CD4-positive, alpha-beta T cell treated with Interleukin-1 beta for 1 hour (primary cell): ENCODE measurements around the gene RSAD1.

Experiments
- DNase-seq, 2 donors: peaks; one replicate each; pipeline ENCODE4 v3.0.0-alpha.2; 2020 to 2022

RSAD1 gene

DNA sequence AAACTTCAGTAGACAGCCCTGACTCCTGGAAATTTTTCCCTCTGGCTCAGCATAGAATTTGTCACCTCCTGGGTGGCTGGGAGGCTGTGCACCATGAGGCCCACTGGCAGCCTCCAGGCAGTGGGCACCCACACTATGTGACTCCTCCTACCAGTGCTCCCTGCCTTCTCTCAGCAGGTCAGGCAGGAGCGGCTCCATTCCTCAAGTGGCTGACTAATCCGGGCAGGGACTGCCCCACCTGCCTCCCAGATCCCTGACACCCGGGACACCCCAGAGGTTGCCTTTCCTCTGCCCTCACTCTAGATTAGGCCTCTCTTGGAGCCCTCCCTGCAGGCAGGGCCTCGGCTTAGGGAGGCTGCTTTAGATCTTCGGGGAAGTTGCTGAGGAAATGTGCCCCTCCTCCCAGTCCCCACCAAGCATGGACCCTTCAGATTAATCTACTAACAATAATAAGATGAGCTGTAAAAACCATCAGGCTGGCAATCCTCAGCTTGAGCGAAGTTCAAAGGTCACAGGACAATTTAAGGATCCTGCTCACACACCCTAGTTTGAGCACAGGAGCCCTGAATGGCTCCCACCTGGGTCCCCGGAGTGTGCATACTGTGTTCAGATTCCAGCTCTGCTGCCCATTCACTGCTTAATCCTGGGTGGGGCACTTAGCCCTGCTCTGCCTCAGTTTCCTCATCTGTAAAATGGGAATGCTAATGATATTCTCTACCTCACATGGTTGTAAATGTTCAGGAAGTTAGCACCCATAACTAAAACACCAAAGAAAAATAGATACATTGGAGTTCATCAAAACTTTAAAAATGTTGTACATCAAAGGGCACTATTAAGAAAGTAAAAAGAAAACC, 19.6 kb downstream of the RSAD1 start:
- no peak for DNase-seq

DNA sequence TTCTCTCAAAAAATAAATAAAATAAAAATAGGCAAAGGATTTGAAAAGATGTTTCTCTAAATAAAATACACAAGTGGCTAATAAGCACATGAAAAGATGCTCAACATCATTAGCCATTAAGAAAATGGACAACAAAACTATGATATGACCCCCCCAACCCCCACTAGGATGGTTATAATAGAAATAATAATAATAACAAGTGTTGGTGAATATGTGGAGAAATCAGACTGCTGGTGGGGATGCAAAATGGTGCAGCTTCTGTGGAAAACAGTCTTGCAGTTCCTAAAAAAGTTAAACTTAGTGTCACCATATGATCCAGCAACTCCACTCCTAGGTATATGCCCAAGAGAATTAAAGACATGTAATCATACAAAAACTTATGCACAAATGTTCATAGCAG, 20.6 kb downstream of the RSAD1 start:
- DNase-seq = no peak

- no peak for DNase-seq
These were observed 21.1 kb downstream of the RSAD1 start for GRCh38 chr17:50499721-50500120.

DNA sequence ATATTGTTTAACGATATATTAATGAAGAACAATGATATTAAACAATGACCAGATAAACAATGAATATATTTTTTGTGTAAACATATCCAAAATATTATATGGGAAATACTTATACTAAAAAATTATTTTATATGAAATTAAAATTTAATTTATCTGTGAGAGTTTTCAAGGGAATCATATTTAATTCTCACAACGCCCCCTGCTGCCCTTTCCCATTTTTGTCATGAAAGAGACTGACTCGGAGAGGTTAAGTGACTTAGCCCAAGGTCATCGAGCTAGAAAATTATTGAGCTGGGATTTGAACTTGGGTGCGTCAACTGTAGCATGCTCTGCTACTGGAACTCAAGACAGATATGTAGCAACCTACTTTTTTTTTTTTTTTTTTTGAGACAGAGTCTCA, 22.4 kb downstream of the RSAD1 start:
- peak; percentile 10 to 39 for DNase-seq

DNA sequence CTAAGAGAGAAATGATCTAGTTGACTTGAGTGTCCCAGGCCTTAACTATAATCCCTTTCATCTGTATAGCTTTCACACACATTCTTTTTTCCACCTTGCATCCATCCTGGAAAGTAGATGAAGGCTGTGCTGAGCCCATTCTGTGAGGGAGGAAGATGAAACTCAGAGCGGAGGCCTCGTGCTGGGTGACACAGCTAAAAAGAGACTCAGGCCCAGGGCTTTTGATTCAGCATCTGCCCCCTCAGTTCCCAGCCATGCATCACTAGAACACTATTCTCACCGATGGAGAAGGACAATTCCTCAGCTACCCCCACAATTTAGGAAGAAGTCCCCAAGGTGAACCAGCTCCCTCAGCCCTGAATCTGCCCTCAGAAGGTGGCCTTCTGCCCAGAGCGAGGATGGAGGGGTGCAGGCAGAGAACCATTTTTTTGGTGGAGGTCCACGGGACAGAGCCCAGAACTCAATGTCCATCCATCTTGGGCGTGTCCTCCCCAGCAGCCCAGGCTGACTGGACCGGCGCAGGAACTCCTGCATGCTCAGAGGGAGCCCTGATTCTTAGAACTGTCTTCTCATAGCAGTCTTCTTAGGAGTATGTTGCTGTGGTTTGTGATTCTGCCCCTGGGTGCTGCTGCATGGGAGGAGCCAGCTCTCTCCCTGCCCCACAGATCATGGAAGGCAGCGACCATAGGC, 23.8 kb downstream of the RSAD1 start:
- DNase-seq = no peak

DNA sequence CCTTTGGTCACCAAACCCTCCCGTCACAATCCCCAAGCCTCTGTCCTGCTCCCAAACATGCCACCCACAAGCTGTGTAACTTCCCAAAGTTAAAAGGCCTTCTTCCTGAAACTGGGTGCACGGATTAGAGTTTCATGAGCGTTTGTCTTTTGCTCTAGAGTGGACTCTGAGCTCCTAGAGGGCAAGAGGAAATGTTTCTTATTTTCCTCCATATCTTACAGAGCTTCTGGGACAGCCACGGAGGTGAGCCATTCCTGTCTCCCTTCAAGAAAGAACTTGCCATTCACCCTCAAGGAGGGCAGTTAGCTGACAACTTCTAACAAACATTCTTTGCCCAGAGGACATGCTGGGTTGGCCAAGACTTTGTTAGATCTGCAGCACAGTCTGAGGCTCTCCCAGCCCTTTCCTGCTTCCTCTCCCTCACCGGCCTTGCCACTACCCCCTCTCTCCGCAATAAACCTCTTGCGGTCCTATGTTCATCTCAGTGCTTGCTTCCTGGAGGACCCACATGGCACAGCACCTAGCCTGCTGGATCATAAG, 27.0 kb downstream of the RSAD1 start:
- DNase-seq = no peak

DNA sequence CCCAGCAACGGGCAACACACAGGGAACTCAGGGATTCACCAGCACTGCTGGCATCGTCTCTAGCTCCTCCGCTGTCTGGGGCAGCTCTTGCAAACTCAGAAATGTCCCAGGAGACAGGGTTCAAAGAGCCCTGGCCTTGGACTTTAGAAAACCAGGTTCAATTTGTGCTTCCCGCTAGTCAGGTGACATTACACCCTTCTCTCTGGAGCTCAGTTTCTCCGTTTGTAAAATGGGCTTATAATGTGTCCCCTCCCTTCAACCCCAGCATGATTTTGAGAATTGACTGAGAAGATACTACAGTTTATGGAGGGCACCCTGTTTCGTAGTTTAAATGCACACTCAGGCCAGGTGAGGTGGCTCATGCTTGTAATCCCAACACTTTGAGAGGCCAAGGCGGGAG, 27.6 kb downstream of the RSAD1 start:
- no peak for DNase-seq

- peak; percentile 80 to 89 for DNase-seq
These were observed 29.4 kb downstream of the RSAD1 start, which contains the start of gene MYCBPAP for GRCh38 chr17:50507871-50508572. Gene MYCBPAP (plus strand): TSS chr17:50508439. CDS start chr17:50508675, 236 bp downstream.

- DNase-seq = no peak
These were observed 30.2 kb downstream of the RSAD1 start for GRCh38 chr17:50508573-50509460.

- peak; percentile 54 to 71 for DNase-seq
These were observed 32.4 kb downstream of the RSAD1 start for GRCh38 chr17:50511058-50511457.

GRCh38 chr17:50513495-50513894, 34.8 kb downstream of the RSAD1 start:
- DNase-seq = no peak

- DNase-seq = no peak
These were observed 35.7 kb downstream of the RSAD1 start for GRCh38 chr17:50514388-50514787.

DNA sequence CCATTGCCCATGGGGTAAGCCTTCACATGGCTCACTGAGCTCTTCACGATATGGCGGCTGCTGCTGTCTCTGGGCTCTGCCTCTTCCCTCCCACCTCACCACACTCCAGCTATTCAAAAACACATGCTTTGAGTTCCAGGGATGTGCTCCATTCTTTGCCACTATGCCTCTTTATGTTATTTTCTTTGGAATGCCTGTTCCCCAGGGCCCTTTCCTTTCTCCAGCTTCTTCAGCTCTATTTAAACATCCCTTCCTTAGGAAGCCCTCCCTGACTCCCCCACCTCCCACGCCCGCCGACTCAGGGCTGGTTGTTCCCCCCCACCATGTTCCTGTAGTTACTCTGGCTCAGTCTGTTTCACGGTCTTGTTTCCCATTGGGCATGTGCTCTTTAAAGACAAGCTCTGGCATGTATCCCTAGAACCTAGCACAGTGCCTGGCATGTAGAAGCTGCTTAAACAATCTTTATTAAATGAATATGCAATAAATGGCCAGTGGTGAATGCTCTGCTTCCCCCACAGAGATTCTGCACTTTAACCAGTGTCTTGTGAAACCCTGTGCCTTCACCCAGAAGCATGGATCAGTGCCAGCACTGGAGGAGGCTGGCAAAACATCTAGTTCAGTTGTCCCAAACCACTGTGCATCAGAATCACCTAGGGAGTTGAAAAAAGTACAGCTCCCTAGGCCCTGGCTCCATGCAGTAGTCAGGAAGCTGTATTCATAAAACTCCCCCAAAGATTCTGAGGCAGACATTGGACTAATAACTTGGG, 36.5 kb downstream of the RSAD1 start:
- no peak for DNase-seq

- DNase-seq = no peak
These were observed 38.4 kb downstream of the RSAD1 start for GRCh38 chr17:50517011-50517410.

DNA sequence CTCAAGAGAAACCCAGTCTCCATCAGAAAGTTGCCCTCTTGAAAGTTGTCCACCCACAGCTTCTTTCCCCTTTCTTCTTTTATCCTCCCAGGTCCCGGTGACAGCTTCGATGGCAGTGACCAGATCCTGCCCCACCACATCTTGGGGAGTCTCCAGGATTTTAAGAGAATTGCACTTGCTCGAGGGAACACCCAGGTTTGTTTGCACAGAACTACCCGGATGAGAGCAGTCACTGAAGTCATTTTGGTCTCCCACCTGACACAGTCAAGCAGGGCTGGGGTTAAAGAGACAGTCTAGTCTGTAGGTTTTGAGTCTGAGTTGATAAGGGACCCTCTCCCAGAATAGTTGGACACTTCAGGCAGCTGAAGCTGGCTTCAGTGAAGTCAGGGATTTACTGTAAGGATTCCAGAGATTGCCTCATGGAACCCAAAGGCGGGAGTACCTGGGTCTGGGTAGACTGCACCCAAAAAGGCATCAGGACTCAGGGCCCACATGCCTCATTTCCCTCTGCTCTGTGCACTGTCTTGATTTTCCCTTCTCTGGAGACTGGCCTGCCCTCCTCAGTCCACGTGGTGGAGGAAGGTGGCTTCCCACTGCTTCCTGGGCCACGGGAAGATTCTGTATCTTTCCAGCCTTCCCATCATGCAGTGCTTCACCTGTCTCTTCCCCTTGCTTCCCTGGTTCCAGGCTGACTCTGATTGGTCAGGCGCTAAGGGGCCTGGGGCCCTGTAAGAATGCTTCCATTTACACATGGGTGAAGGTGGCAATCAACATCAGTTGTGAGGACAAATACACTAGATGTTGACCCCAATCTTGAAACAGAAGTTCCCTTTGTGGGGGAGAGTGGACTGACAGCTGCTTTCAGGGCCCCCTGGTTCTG, 39.1 kb downstream of the RSAD1 start:
- DNase-seq = no peak

DNA sequence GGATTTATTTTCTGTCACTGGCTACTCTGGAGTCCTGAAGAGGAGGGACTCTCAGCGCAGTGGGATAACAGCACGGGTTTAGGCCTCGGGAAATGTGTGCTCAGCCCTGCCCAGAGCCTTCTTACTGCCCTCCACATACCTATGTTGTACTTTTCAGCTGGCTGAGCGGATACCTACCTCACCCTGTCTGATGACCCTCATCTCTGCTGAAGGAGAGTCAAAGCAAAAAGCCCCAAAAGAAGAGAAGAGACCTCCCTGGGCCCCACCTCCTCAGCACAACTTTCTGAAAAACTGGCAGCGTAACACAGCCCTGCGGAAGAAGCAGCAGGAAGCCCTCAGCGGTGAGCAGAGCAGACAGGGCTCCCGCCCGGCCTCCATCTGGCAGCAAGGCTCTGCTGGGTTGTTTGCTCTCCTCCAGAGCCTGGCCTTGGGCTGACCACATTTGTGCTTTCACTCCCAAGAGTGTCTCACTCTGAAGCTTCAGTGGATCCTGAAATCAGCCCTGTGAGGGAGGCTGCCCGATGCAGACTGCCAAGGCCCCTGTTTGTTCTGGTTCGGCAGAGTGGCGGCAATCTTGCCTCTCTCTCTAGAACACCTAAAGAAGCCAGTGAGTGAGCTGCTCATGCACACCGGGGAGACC, 39.8 kb downstream of the RSAD1 start:
- DNase-seq = no peak

GRCh38 chr17:50519141-50519834, 40.6 kb downstream of the RSAD1 start:
- no peak for DNase-seq

DNA sequence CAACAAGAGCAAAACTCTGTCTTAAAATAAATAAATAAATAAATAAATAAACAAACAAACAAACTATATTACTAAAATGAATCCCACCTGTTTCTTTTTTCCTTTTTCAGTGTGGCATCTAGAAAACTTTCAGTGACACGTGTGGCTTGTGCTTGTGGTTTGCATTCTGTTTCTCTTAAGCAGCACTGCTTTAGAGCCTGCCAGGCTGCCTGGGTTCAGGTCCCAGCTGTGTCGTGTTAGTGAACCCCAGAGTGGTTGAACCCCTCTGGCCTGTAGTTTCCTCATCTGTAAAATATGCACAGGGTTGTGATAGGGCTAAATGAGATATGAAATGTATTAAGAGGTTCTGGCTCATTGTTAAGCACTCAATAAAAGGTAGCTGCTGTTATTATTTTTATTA, 41.8 kb downstream of the RSAD1 start:
- DNase-seq = no peak

DNA sequence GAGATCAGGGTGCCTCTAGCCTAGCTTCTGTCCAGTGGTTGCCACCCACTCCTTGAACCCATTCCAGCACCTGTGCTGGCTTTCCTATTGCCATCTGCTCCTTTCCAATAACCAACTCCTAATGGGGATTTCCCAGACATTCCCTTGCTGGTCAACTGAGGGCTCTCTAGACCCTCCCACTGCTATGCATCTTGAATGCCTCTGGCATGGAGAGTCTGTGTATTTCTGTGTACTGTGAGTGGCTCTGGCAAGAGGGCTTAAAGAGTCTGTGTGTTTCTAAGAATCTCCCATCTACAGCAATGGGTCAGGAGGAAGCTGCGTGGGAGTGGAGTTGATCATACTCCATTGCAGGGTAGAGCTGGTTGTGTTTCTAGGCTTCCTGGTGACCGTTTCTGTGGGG, 42.9 kb downstream of the RSAD1 start:
- no peak for DNase-seq
